Measurements from ENCODE around the gene ARHGEF37.

ARHGEF37 gene

GRCh38 chr5:149628846-149629388 lies 47.6 kb downstream of the ARHGEF37 start:
- DNase-seq (ENCODE audit: low read depth) = no peak

- no peak for DNase-seq (ENCODE audit: low read depth)
These were observed 48.1 kb downstream of the ARHGEF37 start for GRCh38 chr5:149629421-149629820.

GRCh38 chr5:149630337-149630736 lies 49.0 kb downstream of the ARHGEF37 start:
- DNase-seq (ENCODE audit: low read depth) = no peak

DNA sequence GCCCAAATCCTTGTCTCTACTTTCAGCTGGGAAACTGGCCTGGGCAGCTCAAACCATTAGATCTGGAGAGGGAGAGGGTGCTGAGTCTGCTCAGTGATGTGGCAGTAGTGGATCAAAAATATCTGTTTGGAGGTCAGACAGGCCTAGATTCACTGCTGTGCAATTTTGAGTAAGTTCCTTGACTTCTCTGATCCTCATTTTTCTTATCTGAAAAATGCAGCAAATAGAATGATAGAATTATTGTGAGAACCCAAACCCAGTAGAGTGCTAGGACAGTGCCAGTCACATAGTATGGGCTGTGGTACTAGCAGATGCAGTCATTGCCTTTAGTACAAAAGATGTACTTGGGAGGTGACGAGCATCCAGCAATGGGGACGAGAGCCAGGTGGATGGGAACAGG lies 50.2 kb downstream of the ARHGEF37 start:
- no peak for DNase-seq (ENCODE audit: low read depth)

DNA sequence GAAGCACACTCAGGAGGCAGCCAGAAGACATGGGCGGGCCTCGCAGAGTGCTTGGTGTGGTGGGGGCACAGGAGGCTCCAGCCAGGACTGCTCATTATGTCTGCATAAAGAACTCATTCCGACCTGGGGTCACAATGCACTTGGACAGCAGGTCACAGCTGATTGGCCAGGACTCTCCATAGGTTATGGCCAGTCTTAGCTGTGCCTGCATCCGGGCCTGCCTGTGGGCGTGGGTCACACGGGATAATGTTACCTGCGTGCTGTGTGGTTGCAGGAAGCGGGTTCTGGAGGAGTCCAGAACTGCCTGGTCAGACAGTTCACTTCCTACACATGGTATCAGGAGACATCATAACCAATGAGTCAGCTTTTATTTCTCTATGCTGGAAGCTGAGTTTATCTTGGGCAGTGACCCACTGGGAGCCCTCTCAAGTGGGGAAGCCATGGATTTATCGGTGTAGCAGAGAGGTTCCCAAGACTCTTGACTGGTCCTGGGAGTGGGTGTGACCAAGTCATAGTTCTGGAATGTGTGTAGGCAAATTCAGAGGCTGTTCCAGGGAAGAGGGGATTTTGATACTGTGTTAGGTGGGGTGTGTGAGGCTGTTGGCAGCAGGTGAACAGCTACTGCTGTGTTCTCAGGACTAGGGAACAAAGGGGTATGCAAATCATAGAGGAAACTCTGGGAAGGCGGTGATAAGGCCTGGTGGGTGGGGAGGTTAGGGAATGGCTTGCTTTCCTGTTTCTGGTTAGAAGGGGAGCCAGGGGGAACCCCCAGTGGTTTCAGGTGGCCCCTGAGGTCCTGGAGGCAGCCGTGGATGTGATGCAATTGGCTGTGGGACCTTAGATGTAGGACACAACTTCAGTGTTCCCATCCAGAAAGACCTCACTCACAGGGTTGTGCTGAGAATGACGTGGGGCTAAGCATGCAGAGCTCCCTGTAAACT lies 51.3 kb downstream of the ARHGEF37 start:
- peak; percentile 71 for DNase-seq (ENCODE audit: low read depth)

DNA sequence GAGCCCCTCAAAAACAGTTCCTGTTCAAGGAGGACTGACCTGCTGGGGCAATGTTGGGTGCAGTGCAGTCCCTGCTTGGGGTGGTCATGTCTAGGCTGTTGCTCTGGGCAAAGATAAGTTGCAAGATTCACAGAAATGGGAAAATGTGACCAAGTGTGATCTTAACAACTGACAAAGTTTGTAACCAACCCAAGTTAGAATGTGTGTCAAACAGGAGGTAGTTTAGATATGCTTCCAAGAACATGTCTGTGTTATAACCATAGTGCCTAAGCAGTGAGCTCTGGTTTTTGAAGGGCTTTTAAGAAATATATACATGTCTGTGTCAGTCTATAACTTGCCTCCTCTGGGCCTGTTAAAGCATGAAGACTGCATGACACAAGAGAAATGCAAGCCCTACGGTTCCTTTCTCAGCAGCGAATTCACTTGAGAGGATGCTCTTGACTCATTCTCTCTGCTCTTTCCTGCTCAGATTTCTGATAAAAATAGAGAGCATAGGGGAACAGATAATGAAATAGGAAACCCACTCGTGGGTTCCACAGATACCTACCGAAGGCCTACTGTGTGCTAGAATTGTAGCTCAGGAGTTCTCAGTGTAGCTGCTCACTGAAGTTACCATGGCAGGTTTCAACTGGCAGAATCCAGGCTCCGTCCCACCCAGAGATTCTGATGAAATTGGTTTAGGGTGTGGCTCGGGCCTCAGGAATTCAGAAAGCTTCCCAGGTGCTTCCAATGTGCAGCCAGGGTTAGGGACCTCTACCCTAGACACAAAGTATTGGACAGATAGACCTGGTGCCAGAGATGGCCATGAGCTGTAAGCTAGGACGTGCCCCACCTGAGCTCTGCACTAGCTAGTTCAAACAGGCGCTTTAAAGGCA lies 52.4 kb downstream of the ARHGEF37 start:
- DNase-seq (ENCODE audit: low read depth) = no peak

DNA sequence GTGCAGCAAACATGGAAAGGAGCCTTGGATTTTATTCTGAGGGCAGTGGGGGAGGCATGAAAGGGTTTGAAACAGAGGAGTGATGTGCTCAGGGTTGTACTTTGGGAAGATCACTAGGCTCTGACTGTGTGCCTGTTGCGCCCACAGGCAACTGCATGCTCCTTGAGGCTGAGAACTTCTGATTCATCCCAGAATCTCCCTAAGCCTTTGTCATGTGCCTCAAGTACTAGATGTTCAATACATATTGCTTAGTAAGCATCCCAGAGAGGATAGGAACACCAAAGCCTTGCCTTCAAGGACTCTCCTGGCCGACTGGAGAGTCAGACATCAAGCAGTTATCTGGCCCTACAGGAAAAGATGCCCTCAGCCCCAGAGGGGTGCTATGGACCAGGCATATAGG lies 54.1 kb downstream of the ARHGEF37 start:
- DNase-seq (ENCODE audit: low read depth) = no peak

DNA sequence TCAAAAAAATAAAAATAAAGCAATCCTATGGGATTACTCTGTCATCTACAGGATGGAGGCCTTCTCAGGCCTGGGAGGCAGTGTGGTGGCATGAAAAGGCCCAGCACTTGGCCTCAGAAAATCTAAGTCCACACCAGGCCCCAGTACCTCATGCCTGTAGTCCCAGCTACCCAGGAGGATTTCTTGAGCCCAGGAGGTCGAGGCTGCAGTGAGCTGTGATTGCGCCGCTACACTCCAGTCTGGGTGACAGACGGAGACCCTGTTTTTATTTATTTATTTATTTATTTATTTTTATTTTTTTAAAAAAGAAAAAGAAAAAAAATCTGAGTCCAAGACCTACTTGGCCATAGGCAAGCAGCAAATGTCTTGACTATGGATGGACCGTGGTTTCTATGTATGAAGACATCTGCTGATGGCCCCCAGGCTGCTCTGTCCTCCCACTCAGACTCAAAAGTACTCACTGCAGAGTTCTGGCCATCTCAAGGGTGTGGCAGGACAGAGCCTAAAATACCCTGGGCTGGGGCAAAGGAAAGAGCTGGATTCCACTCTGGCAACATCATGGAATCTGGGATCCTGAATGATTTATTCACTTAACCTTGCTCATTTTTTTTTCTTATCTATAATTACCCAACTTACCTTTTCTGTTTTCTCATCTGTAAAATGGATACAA lies 55.0 kb downstream of the ARHGEF37 start:
- no peak for DNase-seq (ENCODE audit: low read depth)

GRCh38 chr5:149636861-149637246 lies 55.6 kb downstream of the ARHGEF37 start:
- peak; percentile 44 for DNase-seq (ENCODE audit: low read depth)

DNA sequence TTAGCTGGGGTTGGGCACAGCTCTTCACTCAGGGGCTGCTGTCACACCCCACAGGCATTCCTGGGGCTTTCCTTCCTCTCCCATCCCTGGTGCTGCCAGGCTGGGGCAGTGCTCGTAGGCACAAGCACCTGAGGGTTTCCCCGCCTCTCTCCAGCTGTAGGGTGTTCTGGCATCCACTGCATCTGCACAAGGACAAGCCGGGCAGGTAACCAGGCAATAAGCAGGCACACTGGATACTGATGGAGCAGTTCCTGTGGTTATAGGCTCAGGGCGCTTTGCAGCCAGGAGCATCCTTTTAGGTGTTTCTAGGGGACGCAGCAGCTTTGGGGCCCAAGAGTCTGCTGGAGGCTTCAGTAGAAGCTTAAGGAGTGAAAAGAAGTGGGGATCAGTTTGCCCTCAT lies 56.8 kb downstream of the ARHGEF37 start:
- no peak for DNase-seq (ENCODE audit: low read depth)

DNA sequence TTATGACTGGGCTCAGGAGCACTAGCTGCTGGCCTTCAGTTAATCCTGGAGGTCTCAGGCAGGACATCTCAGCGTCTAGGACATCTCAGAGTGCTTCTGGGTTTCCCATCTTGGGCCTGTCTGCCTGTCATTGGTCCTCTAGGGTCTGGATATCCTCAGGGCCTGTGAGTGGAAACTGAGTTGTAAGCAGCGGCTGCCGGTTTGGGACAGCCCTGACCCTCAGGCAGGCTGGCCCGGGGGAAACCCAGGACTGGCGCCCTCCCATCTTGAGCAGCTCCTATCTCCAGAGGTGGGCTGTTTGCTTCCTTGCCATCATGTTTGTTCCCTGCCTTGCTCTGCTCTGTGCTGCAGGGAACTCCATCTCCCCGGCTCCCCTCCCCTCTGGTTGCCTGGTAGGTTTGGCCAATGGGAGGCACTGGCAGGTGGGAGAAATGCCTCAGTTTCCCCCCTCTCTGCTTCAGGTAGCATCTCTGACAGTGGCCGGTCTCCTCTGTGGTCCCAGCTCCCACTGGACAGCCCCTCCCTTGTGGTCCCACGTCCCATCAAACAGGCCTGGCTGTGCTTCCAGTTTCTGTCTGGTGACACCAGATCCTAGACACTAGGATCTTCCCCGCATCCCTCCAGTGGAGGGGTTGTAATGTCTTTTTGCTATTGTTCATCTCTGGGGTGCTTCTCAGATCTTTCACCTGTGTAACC lies 57.4 kb downstream of the ARHGEF37 start:
- DNase-seq (ENCODE audit: low read depth) = no peak

GRCh38 chr5:149639737-149640136 lies 58.4 kb downstream of the ARHGEF37 start:
- DNase-seq (ENCODE audit: low read depth) = no peak

- DNase-seq (ENCODE audit: low read depth) = no peak
These were observed 59.2 kb downstream of the ARHGEF37 start for GRCh38 chr5:149640350-149640999.

GRCh38 chr5:149641000-149641576 lies 59.8 kb downstream of the ARHGEF37 start:
- no peak for DNase-seq (ENCODE audit: low read depth)

- no peak for DNase-seq (ENCODE audit: low read depth)
These were observed 60.3 kb downstream of the ARHGEF37 start for GRCh38 chr5:149641600-149641999.

DNA sequence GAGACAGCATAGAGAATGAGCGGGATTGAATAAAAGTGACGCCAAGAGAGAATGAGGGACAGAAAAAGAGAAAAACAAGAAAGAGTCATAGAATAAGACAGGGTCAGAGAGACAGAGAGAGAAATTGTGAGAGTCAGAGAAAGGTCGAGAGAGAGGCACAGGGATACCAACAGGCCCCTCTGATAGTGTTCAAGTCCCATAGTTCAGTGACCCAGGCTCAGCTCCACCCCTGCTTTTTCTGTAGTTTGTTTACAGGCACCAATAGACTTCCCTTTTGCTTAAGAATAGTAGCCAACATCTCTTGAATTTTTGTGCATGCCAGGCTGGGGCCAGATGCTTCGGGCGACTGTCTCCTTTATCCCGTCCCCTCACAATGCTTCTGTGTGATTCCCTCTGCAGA lies 62.5 kb downstream of the ARHGEF37 start:
- DNase-seq (ENCODE audit: low read depth) = no peak

GRCh38 chr5:149644629-149645028 lies 63.3 kb downstream of the ARHGEF37 start:
- DNase-seq (ENCODE audit: low read depth) = no peak

DNA sequence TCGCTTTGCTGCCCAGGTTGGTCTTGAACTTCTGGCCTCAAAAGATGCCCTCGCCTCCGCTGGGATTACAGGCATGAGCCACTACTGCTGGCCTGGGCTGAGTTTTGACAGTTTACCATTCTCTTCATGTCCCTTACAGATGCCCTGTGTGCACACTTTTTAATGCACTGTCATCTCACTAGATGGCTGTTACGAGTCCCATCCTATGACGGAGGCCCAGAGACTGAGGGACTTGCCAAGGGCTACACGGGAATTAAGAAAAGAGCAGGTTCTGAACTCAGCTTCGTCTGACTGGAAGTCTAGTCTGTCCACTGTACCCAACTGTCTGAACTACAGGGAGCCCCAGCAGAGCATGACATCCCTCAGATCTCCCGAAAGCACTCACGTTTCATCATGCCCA lies 63.9 kb downstream of the ARHGEF37 start:
- no peak for DNase-seq (ENCODE audit: low read depth)

- DNase-seq (ENCODE audit: low read depth) = no peak
These were observed 64.4 kb downstream of the ARHGEF37 start for GRCh38 chr5:149645725-149646124.

GRCh38 chr5:149646564-149646963 lies 65.3 kb downstream of the ARHGEF37 start:
- DNase-seq (ENCODE audit: low read depth) = no peak

DNA sequence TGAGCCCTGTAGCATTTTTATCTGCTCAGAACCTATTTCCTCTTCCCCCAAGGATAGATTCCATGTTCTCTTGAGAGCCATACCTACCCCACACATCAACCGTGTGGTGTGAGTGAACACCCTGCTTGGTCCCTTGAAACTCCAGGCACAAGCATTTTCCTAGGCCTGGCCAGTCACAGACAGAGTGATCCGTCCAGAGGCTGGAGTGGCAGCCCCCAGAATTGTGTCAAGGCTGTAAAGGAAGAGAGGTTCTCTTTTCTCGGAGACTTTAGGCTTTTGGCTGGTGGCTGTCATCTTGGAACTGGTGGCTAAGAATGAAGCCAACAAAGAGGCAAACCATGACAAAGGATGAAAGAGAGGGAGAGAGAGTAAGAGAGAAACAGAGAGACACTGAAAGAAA lies 66.0 kb downstream of the ARHGEF37 start:
- no peak for DNase-seq (ENCODE audit: low read depth)

Measured in CMK (cell line).